Thyroid gland (tissue), 4 donors: ENCODE measurements around the gene ARPC2.

ENCODE experiments used
- CTCF ChIP-seq, 6 experiments: fragments of 200-600 bp in 3 of 6; fragments of 450-650 bp in 3 of 6; sonication (generic) in 3 of 6; IDR thresholded peaks; one replicate each; pipeline ENCODE4 v1.5.1; 2016 to 2019; ENCODE audit warnings: antibody characterized with exemption in 6 of 6, mild to moderate bottlenecking in 2 of 6, inconsistent platforms in 1 of 6, moderate library complexity in 1 of 6
- POLR2A ChIP-seq, 2 donors: fragments of 450-650 bp; IDR thresholded peaks; one replicate each; pipeline ENCODE4 v1.6.1; 2017; ENCODE audit warnings: antibody characterized with exemption in 2 of 2, mild to moderate bottlenecking in 2 of 2, moderate library complexity in 1 of 2

- TF ChIP-seq POLR2A (IDR thresholded peaks at IDR 0.05), result no peak
- TF ChIP-seq CTCF (IDR thresholded peaks at IDR 0.05), result no peak
Measured at GRCh38 chr2:218263817-218264641, 47.0 kb downstream of the ARPC2 start.
